ENCODE measurements around the gene NRXN3.

DNA sequence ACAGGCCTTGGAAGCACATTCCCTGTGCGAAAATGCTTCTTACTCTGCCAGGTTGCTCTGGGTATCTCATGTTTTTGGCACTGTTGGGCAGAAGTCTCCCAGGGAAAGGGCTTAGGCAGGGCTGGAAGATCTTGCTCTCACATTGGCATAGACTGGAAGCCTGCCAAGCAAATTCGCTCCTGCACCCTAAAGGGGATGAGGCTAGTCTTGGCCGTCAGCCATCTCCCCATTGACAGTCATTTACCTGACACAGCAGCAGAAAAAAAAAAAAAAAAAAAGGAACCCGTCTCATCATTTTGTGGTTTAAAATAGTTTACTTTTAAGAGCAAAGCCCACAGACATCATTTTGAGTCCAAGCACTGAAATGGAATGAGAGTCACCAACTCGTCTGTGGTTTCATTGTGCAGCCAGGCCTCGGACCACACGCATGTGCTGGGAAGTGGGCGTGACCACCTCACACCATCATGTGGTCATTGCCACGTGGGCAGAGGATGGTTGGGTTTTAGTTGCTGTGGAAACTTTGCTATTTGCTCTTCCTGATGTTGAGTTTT is 84.8 kb downstream of the NRXN3 start:
- TF ChIP-seq, protein P1, sequence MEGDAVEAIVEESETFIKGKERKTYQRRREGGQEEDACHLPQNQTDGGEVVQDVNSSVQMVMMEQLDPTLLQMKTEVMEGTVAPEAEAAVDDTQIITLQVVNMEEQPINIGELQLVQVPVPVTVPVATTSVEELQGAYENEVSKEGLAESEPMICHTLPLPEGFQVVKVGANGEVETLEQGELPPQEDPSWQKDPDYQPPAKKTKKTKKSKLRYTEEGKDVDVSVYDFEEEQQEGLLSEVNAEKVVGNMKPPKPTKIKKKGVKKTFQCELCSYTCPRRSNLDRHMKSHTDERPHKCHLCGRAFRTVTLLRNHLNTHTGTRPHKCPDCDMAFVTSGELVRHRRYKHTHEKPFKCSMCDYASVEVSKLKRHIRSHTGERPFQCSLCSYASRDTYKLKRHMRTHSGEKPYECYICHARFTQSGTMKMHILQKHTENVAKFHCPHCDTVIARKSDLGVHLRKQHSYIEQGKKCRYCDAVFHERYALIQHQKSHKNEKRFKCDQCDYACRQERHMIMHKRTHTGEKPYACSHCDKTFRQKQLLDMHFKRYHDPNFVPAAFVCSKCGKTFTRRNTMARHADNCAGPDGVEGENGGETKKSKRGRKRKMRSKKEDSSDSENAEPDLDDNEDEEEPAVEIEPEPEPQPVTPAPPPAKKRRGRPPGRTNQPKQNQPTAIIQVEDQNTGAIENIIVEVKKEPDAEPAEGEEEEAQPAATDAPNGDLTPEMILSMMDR (IDR thresholded peaks at IDR 0.05) = no peak
- no peak for TF ChIP-seq POLR2A (IDR thresholded peaks at IDR 0.05)

Data from stomach (tissue), 4 donors.